SK-N-SH (cell line): ENCODE data around the gene PLLP.

Experiments
- CTCF ChIP-seq: fragments of 200-600 bp; sonication (generic); IDR thresholded peaks from 2 replicates; pipeline ENCODE4 v1.6.1; 2017; ENCODE audit warnings: antibody characterized with exemption, mild to moderate bottlenecking, moderate library complexity
- JUND ChIP-seq: IDR thresholded peaks from 2 replicates; pipeline ENCODE4 v1.4.0; 2012
- POLR2AphosphoS5 ChIP-seq: IDR thresholded peaks from 2 replicates; pipeline ENCODE4 v1.6.1; 2012; ENCODE audit warnings: low read depth, low read length
- RAD21 ChIP-seq: IDR thresholded peaks from 2 replicates; pipeline ENCODE4 v1.6.1; 2012; ENCODE audit warnings: mild to moderate bottlenecking, low read length
- RCOR1 ChIP-seq: fragments of 150-350 bp; IDR thresholded peaks from 2 replicates; pipeline ENCODE4 v1.6.1; 2017; ENCODE audit warnings: antibody characterized with exemption, low read length
- REST ChIP-seq: IDR thresholded peaks from 2 replicates; pipeline ENCODE4 v1.6.1; 2012; ENCODE audit warnings: mild to moderate bottlenecking, low read depth, low read length, moderate library complexity
- SMC3 ChIP-seq: IDR thresholded peaks from 2 replicates; pipeline ENCODE4 v1.6.1; 2012; ENCODE audit warnings: low read depth, low read length, improper control_type of control experiment
- TAF1 ChIP-seq: IDR thresholded peaks from 2 replicates; pipeline ENCODE4 v1.6.1; 2012; ENCODE audit warnings: low read depth, mild to moderate bottlenecking, low read length, moderate library complexity, borderline replicate concordance
- TCF12 ChIP-seq: IDR thresholded peaks from 2 replicates; pipeline ENCODE4 v1.4.0; 2012
- USF2 ChIP-seq: fragments of 150-350 bp; IDR thresholded peaks from 2 replicates; pipeline ENCODE4 v1.6.1; 2017; ENCODE audit warnings: antibody characterized with exemption, low read length, low read depth, borderline replicate concordance
- YY1 ChIP-seq: IDR thresholded peaks from 2 replicates; pipeline ENCODE4 v1.4.0; 2012; ENCODE audit warnings: low read depth, mild to moderate bottlenecking

GRCh38 chr16:57252148-57252721 lies 32.2 kb downstream of the PLLP start:
- TF ChIP-seq RAD21 (no peak), YY1 (no peak), REST (no peak), CTCF (no peak), RCOR1 (no peak), JUND (no peak), POLR2AphosphoS5 (no peak), USF2 (no peak), TCF12 (no peak), TAF1 (no peak), SMC3 (no peak)
